Urinary bladder (tissue), 4 donors: ENCODE measurements around the gene RANGRF. TPM values are rescaled to one million over a fixed set of nuclear protein-coding genes. Genes with fewer than 3 reads are reported as not detected.

Source experiments
- DNase-seq: peaks from one replicate; pipeline ENCODE4 v3.0.0-alpha.2; 2015; ENCODE audit errors: extremely low spot score
- H3K27ac ChIP-seq: one replicate; pipeline ENCODE4 v1.5.1; 2013; ENCODE audit warnings: low read depth, mild to moderate bottlenecking, moderate library complexity
- H3K36me3 ChIP-seq: one replicate; pipeline ENCODE4 v1.6.1; 2013; ENCODE audit warnings: mild to moderate bottlenecking, moderate library complexity; ENCODE audit not compliant: insufficient read depth
- H3K4me1 ChIP-seq: one replicate; pipeline ENCODE4 v1.6.1; 2013; ENCODE audit warnings: mild to moderate bottlenecking, moderate library complexity; ENCODE audit not compliant: insufficient read depth
- H3K4me3 ChIP-seq: one replicate; pipeline ENCODE4 v1.5.1; 2013; ENCODE audit warnings: low read depth, low read length
- WGBS: extraction: QIAGEN DNeasy Blood & Tissue Kit; methylation state at CpG from one replicate; pipeline ENCODE4 v1.1.7; 2013; 5-methylcytosine and 5-hydroxymethylcytosine counted together
- polyA plus RNA-seq: library from polyadenylated mRNA; stranded (reverse); fragments of 200-250 nt; gene quantifications from one replicate; pipeline ENCODE4 v1.2.3, GENCODE V29; 2013
- total RNA-seq: library from RNA; depleted of rRNA; stranded (reverse); fragments of >200 nt; gene quantifications from one replicate; pipeline ENCODE4 v1.2.3, GENCODE V29; 2014
- donor health status: healthy with polysubstance abuse.
- donor health status: healthy.

Gene RANGRF
- total and polyA plus RNA-seq, 2 donors = 4.3 to 49.3 TPM

GRCh38 chr17:8312726-8313600, 24.5 kb downstream of the RANGRF start:
- 63% methylated on average over 16 of the region's 16 CpGs for WGBS
- Histone ChIP-seq H3K27ac (no peak overlapping the region), H3K36me3 (no peaks in the 10 kb centered on the region), H3K4me1 (no peaks in the 10 kb centered on the region), H3K4me3 (no peak overlapping the region)
- no peak for DNase-seq

GRCh38 chr17:8314797-8315763, 26.6 kb downstream of the RANGRF start:
- Histone ChIP-seq H3K4me3 (no peak overlapping the region), H3K4me1 (no peaks in the 10 kb centered on the region), H3K36me3 (no peaks in the 10 kb centered on the region), H3K27ac (no peak overlapping the region)
- DNase-seq = no peak
- WGBS = 13% methylated on average over 29 of the region's 29 CpGs

- Histone ChIP-seq H3K36me3 (no peaks in the 10 kb centered on the region), H3K4me1 (no peaks in the 10 kb centered on the region), H3K27ac (no peak overlapping the region), H3K4me3 (no peak overlapping the region)
- 23% methylated on average over 26 of the region's 26 CpGs for WGBS
- no peak for DNase-seq
Observed at GRCh38 chr17:8315764-8316217, 27.3 kb downstream of the RANGRF start.

DNA sequence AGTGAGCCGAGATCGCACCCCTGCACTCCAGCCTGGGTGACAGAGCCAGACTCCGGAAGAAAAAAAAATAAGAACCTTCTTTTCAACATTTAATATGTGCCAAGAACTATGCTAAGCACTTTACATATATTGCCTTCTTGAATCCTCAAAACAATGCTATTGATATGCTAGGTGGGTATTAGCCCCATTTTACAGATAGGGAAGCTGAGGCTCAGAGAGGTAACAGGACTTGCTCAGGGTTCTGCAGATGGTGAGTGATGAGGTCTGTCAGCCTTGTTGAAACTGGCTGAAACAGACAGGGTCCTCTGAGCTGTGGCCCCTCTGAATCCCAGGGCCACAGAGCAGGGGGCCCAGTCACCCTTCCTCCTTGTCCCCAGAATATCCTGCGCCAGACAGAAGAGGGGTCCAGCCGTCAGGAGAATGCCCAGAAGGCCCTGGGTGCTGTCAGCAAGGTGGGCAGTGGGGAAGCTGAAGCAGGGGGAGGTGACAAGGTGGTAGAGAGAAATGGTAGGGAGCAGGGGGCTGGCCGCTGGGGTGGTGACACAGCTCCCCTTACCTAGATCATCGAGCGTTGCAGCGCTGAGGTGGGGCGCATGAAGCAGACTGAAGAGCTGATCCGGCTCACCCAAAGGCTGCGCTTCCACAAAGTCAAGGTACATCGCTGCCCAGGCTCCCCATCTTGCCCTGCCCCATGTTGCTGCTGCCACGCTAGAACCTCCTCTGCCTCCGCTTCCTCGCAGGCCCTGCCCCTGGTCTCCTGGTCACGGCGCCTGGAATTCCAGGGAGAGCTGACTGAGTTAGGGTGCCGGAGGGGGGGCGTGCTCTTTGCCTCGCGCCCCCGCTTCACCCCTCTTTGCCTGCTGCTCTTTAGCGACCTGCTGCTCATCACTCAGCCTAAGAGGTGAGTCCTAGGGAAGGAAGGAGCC, 29.8 kb downstream of the RANGRF start:
- H3K36me3 ChIP-seq = no peaks in the 10 kb centered on the region
- no peak overlapping the region for H3K27ac ChIP-seq
- 70% methylated on average over 24 of the region's 24 CpGs for WGBS
- no peak overlapping the region for H3K4me3 ChIP-seq
- no peaks in the 10 kb centered on the region for H3K4me1 ChIP-seq
- no peak for DNase-seq

- H3K36me3 ChIP-seq = no peaks in the 10 kb centered on the region
- DNase-seq = no peak
- H3K27ac ChIP-seq = no peak overlapping the region
- WGBS = 93% methylated on average over 4 of the region's 4 CpGs
- H3K4me1 ChIP-seq = no peaks in the 10 kb centered on the region
- H3K4me3 ChIP-seq = no peak overlapping the region
Observed at GRCh38 chr17:8320262-8320661, 31.8 kb downstream of the RANGRF start.

- H3K4me3 ChIP-seq = no peak overlapping the region
- WGBS = 67% methylated on average over 6 of the region's 6 CpGs
- DNase-seq = no peak
- H3K36me3 ChIP-seq = no peaks in the 10 kb centered on the region
- no peak overlapping the region for H3K27ac ChIP-seq
- no peaks in the 10 kb centered on the region for H3K4me1 ChIP-seq
Observed at GRCh38 chr17:8320990-8321389, 32.5 kb downstream of the RANGRF start.

GRCh38 chr17:8322061-8322460, 33.6 kb downstream of the RANGRF start:
- Histone ChIP-seq H3K36me3 (no peaks in the 10 kb centered on the region), H3K4me1 (no peaks in the 10 kb centered on the region), H3K27ac (no peak overlapping the region), H3K4me3 (no peak overlapping the region)
- WGBS = 83% methylated on average over 8 of the region's 8 CpGs
- no peak for DNase-seq

DNA sequence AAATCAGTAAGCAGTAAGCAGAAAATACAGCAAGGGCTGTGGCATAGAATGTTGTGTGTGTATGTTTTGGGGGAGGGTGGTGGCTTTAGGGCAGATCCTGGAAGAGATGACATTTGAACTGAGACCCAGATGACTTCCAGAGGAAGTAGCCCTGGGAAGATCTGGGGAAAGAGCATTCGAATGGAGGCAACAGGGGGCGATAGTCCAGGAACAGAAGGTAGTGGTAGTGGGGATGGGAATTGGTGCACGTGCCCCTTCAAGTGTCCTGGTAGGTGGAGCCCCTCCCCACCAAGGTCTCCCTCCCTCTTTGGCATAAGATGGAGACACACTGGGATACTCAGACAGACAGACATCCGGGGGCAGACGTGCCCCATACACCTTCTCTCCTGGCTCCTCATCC, 35.7 kb downstream of the RANGRF start:
- no peak overlapping the region for H3K27ac ChIP-seq
- WGBS = 72% methylated on average over 5 of the region's 5 CpGs
- no peaks in the 10 kb centered on the region for H3K4me1 ChIP-seq
- no peaks in the 10 kb centered on the region for H3K36me3 ChIP-seq
- H3K4me3 ChIP-seq = no peak overlapping the region
- no peak for DNase-seq

DNA sequence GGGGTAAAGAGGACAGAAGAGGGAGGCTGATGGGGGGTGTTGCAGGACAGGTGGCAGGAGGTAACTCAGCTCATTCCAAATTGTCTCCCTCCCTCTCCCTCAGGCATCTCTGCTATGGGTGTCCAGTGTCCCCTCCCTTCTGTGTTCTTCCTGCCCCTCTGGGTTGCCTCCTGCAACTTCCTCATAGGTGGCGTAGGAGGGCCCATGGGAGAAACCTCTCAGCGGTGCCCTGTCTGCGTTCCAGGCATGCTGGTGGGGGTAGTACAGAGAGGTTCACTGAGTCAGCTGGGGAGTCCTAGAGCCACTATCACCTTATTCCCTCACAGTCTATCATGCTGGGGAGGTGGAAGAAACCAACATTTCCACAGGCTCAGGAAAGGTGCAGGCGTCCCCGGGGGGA, 36.5 kb downstream of the RANGRF start:
- Histone ChIP-seq H3K36me3 (no peaks in the 10 kb centered on the region), H3K4me3 (no peak overlapping the region), H3K27ac (no peak overlapping the region), H3K4me1 (no peaks in the 10 kb centered on the region)
- no peak for DNase-seq
- WGBS = 85% methylated on average over 5 of the region's 5 CpGs

GRCh38 chr17:8326511-8327302, 38.2 kb downstream of the RANGRF start:
- Histone ChIP-seq H3K27ac (peak overlapping the region; percentile 11), H3K4me1 (no peaks in the 10 kb centered on the region), H3K36me3 (no peaks in the 10 kb centered on the region), H3K4me3 (peak overlapping the region; percentile 39)
- WGBS = 4% methylated on average over 48 of the region's 48 CpGs
- DNase-seq = no peak

- Histone ChIP-seq H3K4me1 (no peaks in the 10 kb centered on the region), H3K4me3 (peak overlapping the region; percentile 39), H3K36me3 (no peaks in the 10 kb centered on the region), H3K27ac (no peak overlapping the region)
- WGBS = 15% methylated on average over 25 of the region's 25 CpGs
- DNase-seq = no peak
Observed at GRCh38 chr17:8327303-8327649, 38.8 kb downstream of the RANGRF start.

DNA sequence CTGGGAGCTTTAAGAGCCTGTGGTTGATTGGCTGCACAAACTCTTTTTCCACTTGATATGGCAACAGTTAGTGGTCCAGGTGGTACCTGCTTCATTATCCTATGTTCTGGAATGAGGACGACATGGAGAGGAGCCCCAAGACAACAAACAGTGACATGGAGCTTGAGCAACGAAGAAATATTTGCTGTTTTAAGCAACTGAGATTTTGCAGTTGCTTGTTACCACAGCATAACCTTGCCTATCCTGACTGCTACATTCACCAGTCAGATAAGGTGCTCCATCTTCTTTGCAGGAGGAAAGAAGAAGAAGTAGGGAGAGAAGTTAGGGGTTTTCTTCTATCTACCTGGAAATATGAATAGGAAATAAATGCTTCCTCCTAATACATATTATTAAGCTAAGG, 43.7 kb downstream of the RANGRF start:
- Histone ChIP-seq H3K36me3 (no peaks in the 10 kb centered on the region), H3K4me3 (no peak overlapping the region), H3K27ac (no peak overlapping the region), H3K4me1 (no peaks in the 10 kb centered on the region)
- no peak for DNase-seq
- WGBS = 89% methylated on average over 2 of the region's 2 CpGs
